Heart left ventricle (tissue), 13 donors: ENCODE results near the gene MAPK8IP1.

ENCODE experiments used
- CTCF ChIP-seq, 12 donors: fragments of 200-600 bp; sonication (generic) in 4 of 12; IDR thresholded peaks; one replicate each; pipeline versions ENCODE4 v1.5.0 to v1.8.0; 2018 to 2022; ENCODE audit warnings: antibody characterized with exemption in 12 of 12, mild to moderate bottlenecking in 5 of 12
- POLR2A ChIP-seq, 2 donors: fragments of 450-650 bp; IDR thresholded peaks; one replicate each; pipeline ENCODE4 v1.6.1; 2017; ENCODE audit warnings: antibody characterized with exemption in 2 of 2, mild to moderate bottlenecking in 2 of 2, moderate library complexity in 2 of 2
- donor health status: ischemic (EF 13 %, LVEDD 7.1; RV severe dilation, severe dysfunction).
- donor health status: DM: no; HTN: yes; CAD: no.
- donor health status: DM: no; HTN: no; CAD: no.
- donor health status: ischemic (EF 25% LVEDD 6.9; RV normal size, moderate dysfunction).
- donor health status: ischemic (EF 25% LVEDD 5.7; RV mildly dilated, moderate dysfunction).
- donor health status: ischemic (EF 35%, LVEDD 5.7; RV mildly dilated, moderate dysfunction).
- donor health status: nonischemic (EF 11% LVEDD 7.7; RV severe dilation, severe dysfunction).
- donor health status: DM: yes; HTN: yes; CAD: no.
- donor health status: PGD.
- donor health status: ischemic (EF 29% LVEDD 5.4; RV normal size, mild dysfunction).
- donor health status: nonischemic (EF 23%, LVEDD 6.1; RV moderate dilation, normal function).

GRCh38 chr11:45941285-45941684, 55.8 kb downstream of the MAPK8IP1 start:
- no peak for TF ChIP-seq CTCF (IDR thresholded peaks at IDR 0.05)
- no peak for TF ChIP-seq POLR2A (IDR thresholded peaks at IDR 0.05)
